H1 (cell line): Measurements from ENCODE around the gene ATG9B. TPM values are rescaled to one million over a fixed set of nuclear protein-coding genes. Genes with fewer than 3 reads are reported as not detected.

Experiments used
- ASH2L ChIP-seq: fragments of 200-600, 300-600 bp; sonication (generic); IDR thresholded peaks from one replicate; pipeline ENCODE4 v1.7.1; 2017; ENCODE audit warnings: low read length
- POLR2AphosphoS5 ChIP-seq: IDR thresholded peaks from 2 replicates; pipeline ENCODE4 v1.6.1; 2011; ENCODE audit warnings: low read depth, low read length
- polyA plus RNA-seq, 7 experiments: library from polyadenylated mRNA; depleted of rRNA in 3 of 7; stranded (reverse) in 5 of 7; unstranded in 2 of 7; fragments of >200 nt in 5 of 7; fragments of 200-250 nt in 2 of 7; gene quantifications; 1 replicate in 5 of 7; 2 replicates in 1 of 7; 4 replicates in 1 of 7; pipeline versions ENCODE4 v1.2.1 to v1.2.3, GENCODE V29; 2011 to 2013; ENCODE audit warnings: missing spikeins in 2 of 7, mixed read lengths in 2 of 7
- total RNA-seq: library from RNA; stranded (reverse); fragmentation: NEBNext Ultra II Directional; extraction: Animal tissue kit (Norgen Biotek cat#: 25700); gene quantifications from 2 replicates; pipeline ENCODE4 v1.2.1, GENCODE V29; 2021
- TF ChIP-seq, protein P1 (sequence below): IDR thresholded peaks from 2 replicates; pipeline ENCODE4 v1.6.1; 2011; ENCODE audit warnings: low read depth, mild to moderate bottlenecking, low read length; ENCODE audit not compliant: insufficient read depth

The ATG9B gene
- total and polyA plus RNA-seq, 2 of the 8 experiments (the other 6 are each of a cell fraction or from before 2014, with no cell fraction given), result 1.4 to 2.3 TPM

DNA sequence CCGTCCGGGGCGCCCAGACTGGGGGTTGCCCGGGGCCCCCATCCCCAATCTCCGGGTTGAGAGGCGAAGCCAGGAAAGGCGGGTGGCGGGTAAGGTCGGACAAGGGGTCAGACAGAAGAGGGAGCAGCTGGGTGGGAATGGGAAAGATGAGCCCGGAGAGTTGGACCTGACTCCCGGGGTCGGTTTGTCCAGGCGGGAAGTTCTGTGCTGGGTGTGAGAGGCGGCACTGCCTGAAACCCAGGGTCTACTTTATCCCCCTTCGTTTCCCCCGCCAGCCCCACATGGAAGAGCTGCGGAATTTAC is 35.8 kb upstream of the ATG9B start (continued):
- TF ChIP-seq ASH2L, result no peak
- TF ChIP-seq, protein P1, sequence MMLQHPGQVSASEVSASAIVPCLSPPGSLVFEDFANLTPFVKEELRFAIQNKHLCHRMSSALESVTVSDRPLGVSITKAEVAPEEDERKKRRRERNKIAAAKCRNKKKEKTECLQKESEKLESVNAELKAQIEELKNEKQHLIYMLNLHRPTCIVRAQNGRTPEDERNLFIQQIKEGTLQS, result no peak
- no peak for TF ChIP-seq POLR2AphosphoS5
- TF ChIP-seq, all 59 proteins: peak for 3
